OCI-LY1 (cell line): ENCODE results near the gene ANO4.

Source experiments
- EZH2 ChIP-seq: fragments of 200-600 bp; sonication (generic), shearing (Covaris generic); IDR thresholded peaks from 2 replicates; pipeline ENCODE4 v1.8.0; 2017; ENCODE audit warnings: borderline replicate concordance, mixed run types, mild to moderate bottlenecking, antibody characterized with exemption, low read length, moderate library complexity, mixed read lengths
- TF ChIP-seq, protein P1 (sequence below): fragments of 200-600 bp; sonication (generic), shearing (Covaris generic); IDR thresholded peaks from 2 replicates; pipeline ENCODE4 v1.5.1; 2017; ENCODE audit warnings: mild to moderate bottlenecking, antibody characterized with exemption, low read length, moderate library complexity, mixed read lengths

DNA sequence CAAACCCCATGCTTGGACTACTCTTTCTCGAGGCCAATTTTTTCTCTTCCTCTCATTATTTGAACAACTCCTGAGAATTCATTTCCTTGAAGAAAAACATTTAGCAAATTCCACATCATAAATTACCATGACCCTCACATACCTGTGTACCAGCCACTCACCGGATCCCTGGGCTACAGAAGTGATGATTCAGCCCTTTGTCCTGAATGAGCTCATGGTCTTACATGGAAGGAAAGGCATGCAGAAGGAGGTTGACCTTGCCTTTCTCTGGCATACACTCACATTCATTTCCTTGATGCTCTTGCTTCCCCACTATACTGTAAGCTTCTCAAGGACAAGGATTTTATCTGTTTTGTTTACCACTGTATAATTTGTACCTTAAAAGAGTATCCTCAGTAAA, 224.0 kb downstream of the ANO4 start:
- TF ChIP-seq, protein P1, sequence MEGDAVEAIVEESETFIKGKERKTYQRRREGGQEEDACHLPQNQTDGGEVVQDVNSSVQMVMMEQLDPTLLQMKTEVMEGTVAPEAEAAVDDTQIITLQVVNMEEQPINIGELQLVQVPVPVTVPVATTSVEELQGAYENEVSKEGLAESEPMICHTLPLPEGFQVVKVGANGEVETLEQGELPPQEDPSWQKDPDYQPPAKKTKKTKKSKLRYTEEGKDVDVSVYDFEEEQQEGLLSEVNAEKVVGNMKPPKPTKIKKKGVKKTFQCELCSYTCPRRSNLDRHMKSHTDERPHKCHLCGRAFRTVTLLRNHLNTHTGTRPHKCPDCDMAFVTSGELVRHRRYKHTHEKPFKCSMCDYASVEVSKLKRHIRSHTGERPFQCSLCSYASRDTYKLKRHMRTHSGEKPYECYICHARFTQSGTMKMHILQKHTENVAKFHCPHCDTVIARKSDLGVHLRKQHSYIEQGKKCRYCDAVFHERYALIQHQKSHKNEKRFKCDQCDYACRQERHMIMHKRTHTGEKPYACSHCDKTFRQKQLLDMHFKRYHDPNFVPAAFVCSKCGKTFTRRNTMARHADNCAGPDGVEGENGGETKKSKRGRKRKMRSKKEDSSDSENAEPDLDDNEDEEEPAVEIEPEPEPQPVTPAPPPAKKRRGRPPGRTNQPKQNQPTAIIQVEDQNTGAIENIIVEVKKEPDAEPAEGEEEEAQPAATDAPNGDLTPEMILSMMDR: no peak
- no peak for TF ChIP-seq EZH2
